ENCODE results near the gene GRB14.

GRCh38 chr2:164496421-164496820 is 124.9 kb downstream of the GRB14 start:
- no peak for TF ChIP-seq POLR2A (IDR thresholded peaks at IDR 0.05)
- no peak for TF ChIP-seq CTCF (IDR thresholded peaks at IDR 0.05 in 8 of 11, conservative IDR thresholded peaks at IDR 0.05 in 3 of 11)
- no peak for TF ChIP-seq POLR2AphosphoS5 (IDR thresholded peaks at IDR 0.05)

Measured in spleen (tissue), 7 donors.